MM.1S (cell line): Measurements from ENCODE around the gene PLCB4.

Source experiments
- DNase-seq: peaks from one replicate; pipeline ENCODE4 v3.0.0-alpha.2; 2015
- H2AFZ ChIP-seq: fragments of 300-600 bp; sonication (generic); 2 replicates; pipeline ENCODE4 v1.6.0; 2016; ENCODE audit warnings: antibody characterized with exemption, low read length
- H3F3A ChIP-seq: fragments of 300-600 bp; sonication (generic); 2 replicates; pipeline ENCODE4 v1.6.1; 2016; ENCODE audit warnings: mild to moderate bottlenecking, antibody characterized with exemption, low read length, moderate library complexity, mixed read lengths; ENCODE audit not compliant: insufficient read depth
- H3K27ac ChIP-seq: fragments of 300-600 bp; sonication (generic); 2 replicates; pipeline ENCODE4 v1.5.1; 2016; ENCODE audit warnings: mild to moderate bottlenecking, low read length
- H3K27me3 ChIP-seq: fragments of 300-600 bp; sonication (generic); replicated peaks from 2 replicates; pipeline ENCODE4 v1.6.0; 2016; ENCODE audit warnings: low read length; ENCODE audit not compliant: insufficient read depth
- H3K36me3 ChIP-seq: fragments of 300-600 bp; sonication (generic); replicated peaks from 2 replicates; pipeline ENCODE4 v1.6.1; 2016; ENCODE audit warnings: mild to moderate bottlenecking, low read length, mixed read lengths; ENCODE audit not compliant: insufficient read depth
- H3K4me1 ChIP-seq: fragments of 300-600 bp; sonication (generic); 2 replicates; pipeline ENCODE4 v1.6.1; 2016; ENCODE audit warnings: low read length, mixed read lengths
- H3K4me2 ChIP-seq: fragments of 300-600 bp; sonication (generic); 2 replicates; pipeline ENCODE4 v1.6.0; 2016; ENCODE audit warnings: low read depth, low read length
- H3K4me3 ChIP-seq: fragments of 300-600 bp; sonication (generic); 2 replicates; pipeline ENCODE4 v1.5.1; 2016; ENCODE audit warnings: low read length, mixed read lengths
- H3K79me2 ChIP-seq: fragments of 300-600 bp; sonication (generic); 2 replicates; pipeline ENCODE4 v1.6.1; 2016; ENCODE audit warnings: mixed run types, low read length, mixed read lengths
- H3K9ac ChIP-seq: fragments of 300-600 bp; sonication (generic); 2 replicates; pipeline ENCODE4 v1.6.1; 2016; ENCODE audit warnings: low read length, mixed read lengths
- H3K9me2 ChIP-seq: fragments of 300-600 bp; sonication (generic); replicated peaks from 2 replicates; pipeline ENCODE4 v1.6.1; 2016; ENCODE audit warnings: mild to moderate bottlenecking, low read length, mixed read lengths; ENCODE audit not compliant: insufficient read depth
- H3K9me3 ChIP-seq: fragments of 300-600 bp; sonication (generic); replicated peaks from 2 replicates; pipeline ENCODE4 v1.6.1; 2016; ENCODE audit warnings: mild to moderate bottlenecking, low read length, mixed read lengths; ENCODE audit not compliant: insufficient read depth
- H4K20me1 ChIP-seq: fragments of 300-600 bp; sonication (generic); 2 replicates; pipeline ENCODE4 v1.6.1; 2016; ENCODE audit warnings: mild to moderate bottlenecking, low read length, moderate library complexity, mixed read lengths; ENCODE audit not compliant: insufficient read depth
- EZH2 ChIP-seq: fragments of 300-600 bp; sonication (generic); optimal IDR thresholded peaks from 2 replicates; pipeline ENCODE3; 2017; ENCODE audit warnings: low read depth, mild to moderate bottlenecking, antibody characterized with exemption, low read length, mixed read lengths
- EZH2phosphoT487 ChIP-seq: fragments of 300-600 bp; sonication (generic); IDR thresholded peaks from 2 replicates; pipeline ENCODE4 v1.6.1; 2018; ENCODE audit warnings: antibody characterized with exemption, low read length
- TF ChIP-seq, protein P1 (sequence below): fragments of 300-600 bp; sonication (generic); IDR thresholded peaks from 2 replicates; pipeline ENCODE4 v1.5.1; 2016; ENCODE audit warnings: antibody characterized with exemption, low read length, mixed read lengths

Gene PLCB4

DNA sequence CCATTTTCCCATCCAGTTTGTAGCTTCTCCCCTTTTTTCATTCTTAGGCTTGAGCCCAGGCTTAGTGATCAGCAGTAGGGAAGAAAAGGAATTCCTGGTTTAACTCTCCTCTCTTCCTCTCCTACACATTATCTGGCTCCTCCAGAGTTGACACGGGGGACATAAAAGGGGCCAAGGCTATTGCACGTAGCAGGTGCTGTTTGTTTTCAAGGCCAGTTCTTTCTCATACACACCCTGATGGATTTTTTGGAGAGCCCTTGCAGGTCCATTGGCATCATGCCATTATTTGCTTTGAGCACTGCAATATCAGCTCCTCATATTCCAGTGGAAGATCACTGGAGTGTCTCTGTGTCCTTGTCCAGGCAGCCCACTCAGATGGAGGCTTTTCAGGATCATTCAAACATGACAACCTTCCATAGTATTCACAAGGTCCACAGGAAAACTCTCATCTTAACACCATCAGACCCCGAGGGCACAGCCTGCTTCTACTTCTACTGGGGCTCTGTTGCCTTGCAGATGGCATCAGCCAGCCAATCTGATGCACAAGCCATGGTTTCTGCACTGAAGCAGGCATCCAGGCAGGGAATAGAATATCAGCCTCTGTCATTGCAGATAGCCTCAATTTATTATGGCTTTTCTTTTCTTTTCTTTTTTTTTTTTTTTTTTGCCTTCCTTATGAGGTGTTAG lies 18.8 kb downstream of the PLCB4 start:
- Histone ChIP-seq H3K9me3 (no peaks in the 10 kb centered on the region), H3K4me1 (no peaks in the 10 kb centered on the region), H2AFZ (no peak overlapping the region), H3K36me3 (no peaks in the 10 kb centered on the region), H3K9ac (no peak overlapping the region), H3K4me2 (no peak overlapping the region), H3K27ac (no peak overlapping the region), H3K27me3 (no peaks in the 10 kb centered on the region), H4K20me1 (no peaks in the 10 kb centered on the region), H3K9me2 (no peaks in the 10 kb centered on the region), H3K79me2 (no peaks in the 10 kb centered on the region), H3F3A (no peaks in the 10 kb centered on the region), H3K4me3 (no peak overlapping the region)
- DNase-seq, result no peak
- TF ChIP-seq EZH2phosphoT487, result no peak
- no peak for TF ChIP-seq EZH2
- TF ChIP-seq, protein P1, sequence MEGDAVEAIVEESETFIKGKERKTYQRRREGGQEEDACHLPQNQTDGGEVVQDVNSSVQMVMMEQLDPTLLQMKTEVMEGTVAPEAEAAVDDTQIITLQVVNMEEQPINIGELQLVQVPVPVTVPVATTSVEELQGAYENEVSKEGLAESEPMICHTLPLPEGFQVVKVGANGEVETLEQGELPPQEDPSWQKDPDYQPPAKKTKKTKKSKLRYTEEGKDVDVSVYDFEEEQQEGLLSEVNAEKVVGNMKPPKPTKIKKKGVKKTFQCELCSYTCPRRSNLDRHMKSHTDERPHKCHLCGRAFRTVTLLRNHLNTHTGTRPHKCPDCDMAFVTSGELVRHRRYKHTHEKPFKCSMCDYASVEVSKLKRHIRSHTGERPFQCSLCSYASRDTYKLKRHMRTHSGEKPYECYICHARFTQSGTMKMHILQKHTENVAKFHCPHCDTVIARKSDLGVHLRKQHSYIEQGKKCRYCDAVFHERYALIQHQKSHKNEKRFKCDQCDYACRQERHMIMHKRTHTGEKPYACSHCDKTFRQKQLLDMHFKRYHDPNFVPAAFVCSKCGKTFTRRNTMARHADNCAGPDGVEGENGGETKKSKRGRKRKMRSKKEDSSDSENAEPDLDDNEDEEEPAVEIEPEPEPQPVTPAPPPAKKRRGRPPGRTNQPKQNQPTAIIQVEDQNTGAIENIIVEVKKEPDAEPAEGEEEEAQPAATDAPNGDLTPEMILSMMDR, result no peak

DNA sequence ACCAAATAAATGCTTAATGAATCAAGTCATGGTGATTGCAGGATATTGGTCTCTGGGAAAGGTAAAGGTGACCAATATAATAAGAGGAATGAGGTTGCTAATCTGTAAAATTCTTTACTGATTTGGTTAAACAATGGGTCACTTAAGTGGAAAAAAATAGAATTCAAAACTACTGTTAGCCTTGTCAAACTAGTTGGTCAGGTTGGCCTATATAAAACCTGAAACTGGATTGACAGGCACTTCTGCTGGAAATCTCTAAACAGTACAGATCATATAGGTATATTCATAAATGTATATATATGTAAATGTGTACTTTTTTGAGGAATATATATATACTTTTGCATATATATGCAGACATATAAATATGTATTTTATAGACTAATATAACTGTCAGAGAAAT lies 19.7 kb downstream of the PLCB4 start:
- Histone ChIP-seq H3K9me2 (no peaks in the 10 kb centered on the region), H3K9ac (no peak overlapping the region), H3K79me2 (no peaks in the 10 kb centered on the region), H3K4me1 (no peaks in the 10 kb centered on the region), H3K4me3 (no peak overlapping the region), H3K27ac (no peak overlapping the region), H3K4me2 (no peak overlapping the region), H4K20me1 (no peaks in the 10 kb centered on the region), H3K36me3 (no peaks in the 10 kb centered on the region), H3K9me3 (no peaks in the 10 kb centered on the region), H3F3A (no peaks in the 10 kb centered on the region), H3K27me3 (no peaks in the 10 kb centered on the region), H2AFZ (no peak overlapping the region)
- TF ChIP-seq, protein P1, result no peak
- TF ChIP-seq EZH2phosphoT487 (no peak), EZH2 (no peak)
- no peak for DNase-seq

GRCh38 chr20:9092113-9092512 lies 23.2 kb downstream of the PLCB4 start:
- Histone ChIP-seq H3K4me1 (no peaks in the 10 kb centered on the region), H3F3A (no peaks in the 10 kb centered on the region), H3K9me3 (no peaks in the 10 kb centered on the region), H3K27ac (no peak overlapping the region), H3K4me3 (no peak overlapping the region), H3K36me3 (no peaks in the 10 kb centered on the region), H3K9ac (no peak overlapping the region), H3K27me3 (no peaks in the 10 kb centered on the region), H3K9me2 (no peaks in the 10 kb centered on the region), H3K79me2 (no peaks in the 10 kb centered on the region), H3K4me2 (no peak overlapping the region), H2AFZ (no peak overlapping the region), H4K20me1 (no peaks in the 10 kb centered on the region)
- no peak for DNase-seq
- no peak for TF ChIP-seq EZH2
- no peak for TF ChIP-seq EZH2phosphoT487
- TF ChIP-seq, protein P1, result no peak
